ENCODE data around the gene RARB.

RARB gene

GRCh38 chr3:25619382-25619781 is 191.3 kb downstream of the RARB start:
- no peak for FAIRE-seq

GRCh38 chr3:25620493-25620892 is 192.4 kb downstream of the RARB start:
- FAIRE-seq = no peak

- no peak for FAIRE-seq
Observed at GRCh38 chr3:25621087-25621486, 193.0 kb downstream of the RARB start.

- FAIRE-seq = peak; percentile 9
Observed at GRCh38 chr3:25631989-25632388, 203.9 kb downstream of the RARB start.

- no peak for FAIRE-seq
Observed at GRCh38 chr3:25633919-25634318, 205.9 kb downstream of the RARB start.

GRCh38 chr3:25635038-25635437 is 207.0 kb downstream of the RARB start:
- FAIRE-seq = no peak

All from islet of Langerhans (tissue), 1 donor.